Tibial nerve (tissue), 4 donors: Measurements from ENCODE around the gene LACTBL1. TPM values are rescaled to one million over a fixed set of nuclear protein-coding genes. Genes with fewer than 3 reads are reported as not detected.
"Not testable (repeated sequence)": the region's sequence is repeated elsewhere in the genome, so short reads cannot be mapped to it uniquely, and the experiment has no call there.

Source experiments
- DNase-seq, 2 donors: peaks; one replicate each; pipeline ENCODE4 v3.0.0-alpha.2; 2019; ENCODE audit warnings: low spot score in 2 of 2
- H3K27ac ChIP-seq, 4 donors: fragments of 200-600 bp; sonication (generic) in 3 of 4; one replicate each; pipeline ENCODE4 v1.5.1; 2017 to 2019; ENCODE audit warnings: mild to moderate bottlenecking in 1 of 4
- H3K27me3 ChIP-seq, 2 donors: fragments of 200-600 bp; sonication (generic) in 1 of 2; one replicate each; pipeline versions ENCODE4 v1.5.1 to v1.6.0; 2017 to 2019
- H3K36me3 ChIP-seq, 3 donors: fragments of 200-600 bp; sonication (generic); one replicate each; pipeline ENCODE4 v1.5.1; 2018 to 2019
- H3K4me1 ChIP-seq, 4 donors: fragments of 200-600 bp; sonication (generic) in 3 of 4; one replicate each; pipeline ENCODE4 v1.5.1; 2017 to 2019
- H3K4me3 ChIP-seq, 4 donors: fragments of 200-600 bp; sonication (generic) in 3 of 4; one replicate each; pipeline ENCODE4 v1.5.1; 2017 to 2019; ENCODE audit warnings: mild to moderate bottlenecking in 1 of 4, moderate library complexity in 1 of 4
- H3K9me3 ChIP-seq, 4 donors: fragments of 200-600 bp; sonication (generic) in 3 of 4; one replicate each; pipeline ENCODE4 v1.5.1; 2017 to 2019
- EP300 ChIP-seq, 2 donors: sonication (generic); formaldehyde crosslinking; IDR thresholded peaks; one replicate each; pipeline ENCODE4 v1.6.1; 2017; ENCODE audit warnings: antibody characterized with exemption in 2 of 2, mild to moderate bottlenecking in 1 of 2
- POLR2A ChIP-seq, 2 donors: fragments of 450-650 bp; IDR thresholded peaks; one replicate each; pipeline ENCODE4 v1.6.1; 2017; ENCODE audit warnings: antibody characterized with exemption in 2 of 2, mild to moderate bottlenecking in 2 of 2, moderate library complexity in 2 of 2
- WGBS, 2 donors: methylation state at CpG; one replicate each; pipeline ENCODE4 v1.1.5; 2018; 5-methylcytosine and 5-hydroxymethylcytosine counted together
- total RNA-seq, 4 donors: library from RNA; depleted of rRNA; stranded (reverse); fragments of >200 nt; gene quantifications; one replicate each; pipeline ENCODE4 v1.1.0, GENCODE V29; 2016
- TF ChIP-seq, protein P1 (sequence below), 5 experiments: fragments of 200-600 bp in 3 of 5; fragments of 450-650 bp in 2 of 5; sonication (generic) in 3 of 5; IDR thresholded peaks; one replicate each; pipeline ENCODE4 v1.5.1; 2016 to 2019; ENCODE audit warnings: antibody characterized with exemption in 5 of 5, mild to moderate bottlenecking in 3 of 5, moderate library complexity in 2 of 5

Gene LACTBL1
- total RNA-seq, 4 donors from 2014 or later = not detected

DNA sequence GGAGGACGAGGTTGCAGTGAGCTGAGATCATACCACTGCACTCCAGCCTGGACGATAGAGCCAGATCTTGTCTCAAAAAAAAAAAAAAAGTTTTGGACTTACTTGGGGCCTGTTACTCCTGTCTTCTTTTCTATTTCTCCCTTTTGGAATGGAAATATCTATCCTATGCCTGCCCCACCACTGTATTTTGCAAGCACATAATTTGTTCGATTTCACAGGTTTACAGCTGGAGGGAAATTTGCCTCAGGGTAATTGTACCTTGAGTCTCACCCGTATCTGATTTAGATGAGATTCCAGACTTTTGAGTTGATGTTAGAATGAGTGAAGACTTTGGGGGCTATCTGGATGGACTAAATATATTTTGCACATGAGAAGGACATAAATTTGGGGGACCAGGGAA is 34.4 kb upstream of the LACTBL1 start:
- H3K27me3 ChIP-seq = no peaks in the 10 kb centered on the region
- WGBS, 2 donors = 70 to 88% methylated on average over 4 of the region's 4 CpGs
- H3K36me3 ChIP-seq = no peaks in the 10 kb centered on the region
- no peak overlapping the region for H3K27ac ChIP-seq
- H3K4me1 ChIP-seq = no peaks in the 10 kb centered on the region
- TF ChIP-seq POLR2A (IDR thresholded peaks at IDR 0.05) = no peak
- TF ChIP-seq, protein P1, sequence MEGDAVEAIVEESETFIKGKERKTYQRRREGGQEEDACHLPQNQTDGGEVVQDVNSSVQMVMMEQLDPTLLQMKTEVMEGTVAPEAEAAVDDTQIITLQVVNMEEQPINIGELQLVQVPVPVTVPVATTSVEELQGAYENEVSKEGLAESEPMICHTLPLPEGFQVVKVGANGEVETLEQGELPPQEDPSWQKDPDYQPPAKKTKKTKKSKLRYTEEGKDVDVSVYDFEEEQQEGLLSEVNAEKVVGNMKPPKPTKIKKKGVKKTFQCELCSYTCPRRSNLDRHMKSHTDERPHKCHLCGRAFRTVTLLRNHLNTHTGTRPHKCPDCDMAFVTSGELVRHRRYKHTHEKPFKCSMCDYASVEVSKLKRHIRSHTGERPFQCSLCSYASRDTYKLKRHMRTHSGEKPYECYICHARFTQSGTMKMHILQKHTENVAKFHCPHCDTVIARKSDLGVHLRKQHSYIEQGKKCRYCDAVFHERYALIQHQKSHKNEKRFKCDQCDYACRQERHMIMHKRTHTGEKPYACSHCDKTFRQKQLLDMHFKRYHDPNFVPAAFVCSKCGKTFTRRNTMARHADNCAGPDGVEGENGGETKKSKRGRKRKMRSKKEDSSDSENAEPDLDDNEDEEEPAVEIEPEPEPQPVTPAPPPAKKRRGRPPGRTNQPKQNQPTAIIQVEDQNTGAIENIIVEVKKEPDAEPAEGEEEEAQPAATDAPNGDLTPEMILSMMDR (IDR thresholded peaks at IDR 0.05) = no peak
- TF ChIP-seq EP300 (IDR thresholded peaks at IDR 0.05) = no peak
- DNase-seq = no peak
- no peak overlapping the region for H3K4me3 ChIP-seq
- H3K9me3 ChIP-seq = no peaks in the 10 kb centered on the region

DNA sequence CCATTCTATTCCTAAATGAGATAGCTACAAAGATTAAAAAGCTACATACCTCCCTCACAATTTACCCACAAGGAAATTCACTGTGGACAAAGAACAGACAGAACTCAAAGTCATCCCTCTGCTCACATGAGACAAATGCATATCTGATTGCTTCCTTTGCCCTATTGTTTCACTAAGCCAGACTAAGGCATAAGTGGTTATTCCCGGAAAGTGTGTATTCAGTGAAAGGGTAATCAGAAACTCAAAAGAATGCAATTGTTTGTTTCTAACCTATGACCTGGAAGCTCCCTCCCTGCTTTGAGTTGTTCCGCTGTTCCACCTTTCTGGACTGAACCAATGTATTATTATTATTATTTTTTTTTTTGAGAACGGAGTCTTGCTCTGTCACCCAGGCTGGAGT is 32.1 kb upstream of the LACTBL1 start:
- not testable (repeated sequence) for H3K4me3 ChIP-seq, H3K4me1 ChIP-seq, H3K27ac ChIP-seq, DNase-seq, H3K27me3 ChIP-seq, H3K36me3 ChIP-seq
- WGBS, 2 donors = 59 to 62% methylated on average over 3 of the region's 3 CpGs
- peaks cover 0 to 11% (median 0%) of the 10 kb centered on the region in 4 donors for H3K9me3 ChIP-seq

DNA sequence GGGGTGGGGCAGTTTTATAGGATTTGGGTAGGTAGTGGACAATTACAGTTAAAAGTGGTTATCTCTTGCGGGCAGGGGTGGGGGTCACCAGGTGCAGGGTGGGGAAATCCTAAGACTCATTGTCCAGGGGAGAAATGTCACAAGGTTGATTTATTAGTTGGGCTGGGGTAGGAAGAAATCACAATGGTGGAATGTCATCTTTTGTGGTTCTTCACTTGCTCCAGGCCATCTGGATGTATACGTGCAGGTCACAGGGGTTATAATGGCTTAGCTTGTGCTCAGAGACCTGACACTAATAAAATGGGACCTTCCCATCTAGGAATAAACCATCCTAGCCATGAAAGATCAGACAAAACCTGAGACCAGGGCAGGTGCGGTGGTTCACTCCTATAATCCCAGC is 31.4 kb upstream of the LACTBL1 start:
- WGBS, 2 donors = 72 to 78% methylated on average over 3 of the region's 3 CpGs
- Histone ChIP-seq H3K4me3 (no peak overlapping the region), H3K27me3 (no peaks in the 10 kb centered on the region), H3K9me3 (peaks cover 0 to 12% (median 0%) of the 10 kb centered on the region in 4 donors), H3K4me1 (no peaks in the 10 kb centered on the region), H3K36me3 (no peaks in the 10 kb centered on the region), H3K27ac (no peak overlapping the region)
- no peak for DNase-seq
- TF ChIP-seq, protein P1 (IDR thresholded peaks at IDR 0.05) = no peak
- no peak for TF ChIP-seq EP300 (IDR thresholded peaks at IDR 0.05)
- TF ChIP-seq POLR2A (IDR thresholded peaks at IDR 0.05) = no peak

DNA sequence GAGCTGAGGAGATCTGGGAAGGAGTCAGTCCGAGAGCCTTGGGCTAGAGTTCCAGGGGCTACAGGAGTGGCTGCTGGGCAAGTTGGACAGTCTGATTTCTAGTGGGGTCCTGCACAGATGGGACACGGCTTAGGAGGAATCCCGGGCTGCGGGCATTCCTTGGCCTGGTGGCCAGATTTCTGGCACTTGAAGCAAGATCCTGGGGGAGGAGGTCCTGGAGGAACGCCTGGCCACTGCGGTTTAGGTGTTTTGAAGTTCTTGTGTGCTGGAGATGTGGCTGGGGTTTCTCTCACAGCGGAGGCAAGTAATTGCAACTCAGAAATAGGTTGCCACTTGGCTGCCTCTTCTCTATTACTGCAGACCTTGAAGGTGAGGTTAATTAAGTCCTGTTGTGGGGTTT is 29.6 kb upstream of the LACTBL1 start:
- not testable (repeated sequence) for H3K27ac ChIP-seq, H3K36me3 ChIP-seq, H3K27me3 ChIP-seq, H3K4me3 ChIP-seq, DNase-seq, H3K4me1 ChIP-seq
- 90 to 94% methylated on average over 7 of the region's 7 CpGs for WGBS, 2 donors
- peaks cover 0 to 12% (median 0%) of the 10 kb centered on the region in 4 donors for H3K9me3 ChIP-seq

DNA sequence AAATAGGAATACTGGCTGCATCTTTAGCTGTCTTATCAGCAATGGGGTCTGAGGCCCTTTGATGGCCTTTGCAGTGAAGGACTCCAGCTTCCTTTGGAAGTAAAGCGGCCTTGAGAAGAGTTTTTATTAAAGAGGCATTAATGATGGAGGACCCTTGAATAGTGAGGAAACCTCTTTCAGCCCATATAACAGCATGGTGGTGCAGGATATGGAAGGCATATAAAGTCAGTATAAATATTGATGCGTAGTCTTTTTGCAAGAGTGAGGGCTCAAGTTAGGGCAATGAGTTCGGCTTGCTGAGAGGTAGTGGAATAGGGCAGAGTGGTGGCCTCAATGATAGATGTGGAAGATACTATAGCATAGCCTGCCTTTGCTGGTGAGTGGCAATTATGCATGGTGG is 27.5 kb upstream of the LACTBL1 start:
- not testable (repeated sequence) for H3K4me3 ChIP-seq, H3K4me1 ChIP-seq, H3K27ac ChIP-seq, H3K27me3 ChIP-seq, H3K36me3 ChIP-seq, DNase-seq
- peaks cover 0 to 12% (median 0%) of the 10 kb centered on the region in 4 donors for H3K9me3 ChIP-seq
- 91 to 92% methylated on average over 3 of the region's 3 CpGs for WGBS, 2 donors

DNA sequence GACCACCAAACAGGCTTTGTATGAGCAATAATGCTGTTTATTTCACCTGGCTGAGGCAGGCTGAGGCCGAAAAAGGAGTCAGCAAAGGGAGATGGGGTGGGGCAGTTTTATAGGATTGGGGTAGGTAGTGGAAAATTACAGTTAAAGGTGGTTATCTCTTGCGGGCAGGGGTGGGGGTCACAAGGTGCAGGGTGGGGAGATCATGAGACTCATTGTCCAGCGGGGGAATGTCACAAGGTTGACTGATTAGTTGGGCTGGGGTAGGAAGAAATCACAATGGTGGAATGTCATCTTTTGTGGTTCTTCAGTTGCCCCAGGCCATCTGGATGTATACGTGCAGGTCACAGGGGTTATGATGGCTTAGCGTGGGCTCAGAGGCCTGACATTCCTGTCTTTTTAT is 24.9 kb upstream of the LACTBL1 start:
- H3K27me3 ChIP-seq, H3K36me3 ChIP-seq, H3K27ac ChIP-seq, DNase-seq, H3K4me1 ChIP-seq, H3K4me3 ChIP-seq: not testable (repeated sequence)
- WGBS, 2 donors = 68 to 74% methylated on average over 5 of the region's 5 CpGs
- peaks cover 0 to 18% (median 0%) of the 10 kb centered on the region in 4 donors for H3K9me3 ChIP-seq

DNA sequence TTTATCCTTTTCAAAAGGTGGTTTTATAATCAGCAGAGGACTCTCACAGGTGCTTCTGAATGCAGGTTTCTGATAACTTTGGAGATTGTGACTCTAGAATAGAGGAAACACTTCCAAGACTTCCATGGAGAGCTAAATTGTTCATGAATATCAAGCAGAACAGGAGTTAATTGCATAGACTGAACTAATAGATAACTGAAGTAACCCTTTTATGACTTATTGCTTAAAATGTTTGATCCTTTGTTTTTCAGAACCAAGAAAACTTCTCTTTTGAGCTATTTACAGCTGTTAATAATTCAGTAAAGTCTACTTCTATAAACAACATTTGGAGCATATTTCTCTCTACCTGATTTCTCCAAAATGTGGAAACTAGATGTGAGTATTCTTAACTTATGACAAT is 23.1 kb upstream of the LACTBL1 start:
- DNase-seq = no peak
- H3K4me3 ChIP-seq = no peak overlapping the region
- TF ChIP-seq POLR2A (IDR thresholded peaks at IDR 0.05) = no peak
- no peaks in the 10 kb centered on the region for H3K27me3 ChIP-seq
- no peaks in the 10 kb centered on the region for H3K36me3 ChIP-seq
- no peak overlapping the region for H3K27ac ChIP-seq
- no peaks in the 10 kb centered on the region for H3K4me1 ChIP-seq
- peaks cover 0 to 17% (median 0%) of the 10 kb centered on the region in 4 donors for H3K9me3 ChIP-seq

DNA sequence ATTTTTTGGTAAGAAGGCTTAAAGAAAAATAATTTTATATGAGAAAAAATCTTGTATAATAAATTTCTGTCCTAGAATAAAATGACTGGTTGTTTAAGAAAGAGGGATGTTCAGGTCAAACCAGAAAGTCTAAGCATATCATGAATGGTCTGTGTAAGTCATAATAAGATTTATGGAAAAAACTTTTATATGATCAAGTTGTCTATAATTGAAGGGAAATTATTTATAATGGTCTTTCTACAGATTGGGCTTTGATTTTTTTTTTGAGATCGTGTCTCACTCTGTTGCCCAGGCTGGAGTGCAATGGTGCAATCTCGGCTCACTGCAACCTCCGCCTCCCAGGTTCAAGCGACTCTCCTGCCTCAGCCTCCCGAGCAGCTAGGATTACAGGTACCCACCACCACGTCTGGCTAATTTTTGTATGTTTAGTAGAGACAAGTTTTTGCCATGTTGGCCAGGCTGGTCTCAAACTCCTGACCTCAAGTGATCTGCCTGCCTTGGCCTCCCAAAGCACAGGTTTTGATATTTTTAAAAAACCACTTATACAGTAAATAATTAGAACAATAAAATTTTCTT is 20.6 kb upstream of the LACTBL1 start:
- not testable (repeated sequence) for H3K4me1 ChIP-seq, DNase-seq, H3K27me3 ChIP-seq, H3K27ac ChIP-seq, H3K4me3 ChIP-seq, H3K9me3 ChIP-seq, H3K36me3 ChIP-seq
- 80 to 87% methylated on average over 6 of the region's 6 CpGs for WGBS, 2 donors

DNA sequence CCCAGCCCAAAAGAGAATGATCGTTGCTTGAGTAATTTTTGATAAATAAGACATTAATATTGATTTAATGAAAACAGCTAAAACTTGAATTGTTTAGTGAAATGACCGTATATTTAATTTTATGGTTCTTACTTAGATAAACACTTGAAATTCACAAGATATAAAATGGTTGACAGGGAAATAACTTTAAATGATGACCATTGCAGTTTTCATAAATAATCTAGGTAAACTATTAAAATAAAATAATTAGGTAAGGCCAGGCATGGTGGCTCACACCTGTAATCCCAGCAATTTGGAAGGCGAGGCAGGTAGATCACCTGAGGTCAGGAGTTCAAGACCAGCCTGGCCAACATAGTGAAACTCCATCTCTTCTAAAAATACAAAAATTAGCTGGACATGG is 19.7 kb upstream of the LACTBL1 start:
- not testable (repeated sequence) for H3K27ac ChIP-seq, H3K4me3 ChIP-seq, DNase-seq, H3K9me3 ChIP-seq, H3K4me1 ChIP-seq, H3K36me3 ChIP-seq, H3K27me3 ChIP-seq
- 73 to 75% methylated on average over 3 of the region's 3 CpGs for WGBS, 2 donors
